Karpas-422 (cell line): Measurements from ENCODE around the gene HLA-DRA. TPM values are rescaled to one million over a fixed set of nuclear protein-coding genes. Genes with fewer than 3 reads are reported as not detected.

Source experiments
- DNase-seq: peaks from one replicate; pipeline ENCODE4 v3.0.0-alpha.2; 2015
- H2AFZ ChIP-seq: fragments of 200-600 bp; sonication (generic); 2 replicates; pipeline ENCODE4 v1.6.1; 2014; ENCODE audit warnings: antibody characterized with exemption, low read length, mixed read lengths
- H3K27ac ChIP-seq: fragments of 200-600 bp; sonication (generic); 2 replicates; pipeline ENCODE4 v1.5.1; 2014; ENCODE audit warnings: mild to moderate bottlenecking, low read length, moderate library complexity
- H3K27me3 ChIP-seq: fragments of 200-600 bp; sonication (generic); 2 replicates; pipeline ENCODE4 v1.6.1; 2014; ENCODE audit warnings: low read length, mixed read lengths
- H3K36me3 ChIP-seq: fragments of 200-600 bp; sonication (generic); 2 replicates; pipeline ENCODE4 v1.6.1; 2014; ENCODE audit warnings: low read length, mixed read lengths; ENCODE audit not compliant: insufficient read depth
- H3K4me1 ChIP-seq: fragments of 200-600 bp; sonication (generic); 2 replicates; pipeline ENCODE4 v1.6.1; 2014; ENCODE audit warnings: mild to moderate bottlenecking, low read length, mixed read lengths
- H3K4me2 ChIP-seq: fragments of 200-600 bp; sonication (generic); 2 replicates; pipeline ENCODE4 v1.6.1; 2014; ENCODE audit warnings: low read length, low read depth, mild to moderate bottlenecking; ENCODE audit not compliant: poor library complexity, severe bottlenecking
- H3K4me3 ChIP-seq: fragments of 200-600 bp; sonication (generic); 2 replicates; pipeline ENCODE4 v1.5.1; 2014; ENCODE audit warnings: mild to moderate bottlenecking, antibody characterized with exemption, low read length, mixed read lengths
- H3K79me2 ChIP-seq: fragments of 200-600 bp; sonication (generic); 2 replicates; pipeline ENCODE4 v1.6.1; 2014; ENCODE audit warnings: mild to moderate bottlenecking, low read length, mixed read lengths
- H3K9ac ChIP-seq: fragments of 200-600 bp; sonication (generic); 2 replicates; pipeline ENCODE4 v1.6.0; 2014; ENCODE audit warnings: low read length
- H3K9me2 ChIP-seq: fragments of 200-600 bp; sonication (generic), shearing (Covaris generic); replicated peaks from 2 replicates; pipeline ENCODE4 v1.6.0; 2014; ENCODE audit warnings: mild to moderate bottlenecking, low read length, moderate library complexity; ENCODE audit not compliant: insufficient read depth
- H3K9me3 ChIP-seq: fragments of 300-700, 200-600 bp; sonication (generic); 2 replicates; pipeline ENCODE4 v1.6.1; 2014; ENCODE audit warnings: low read length, mixed read lengths
- H4K20me1 ChIP-seq: fragments of 200-600 bp; sonication (generic); 2 replicates; pipeline ENCODE4 v1.6.1; 2014; ENCODE audit warnings: mild to moderate bottlenecking, antibody characterized with exemption, low read length, low read depth; ENCODE audit not compliant: insufficient read depth
- total RNA-seq: library from RNA; depleted of rRNA; stranded (reverse); fragments of >200 nt; shearing (Covaris generic); gene quantifications from 2 replicates; pipeline ENCODE4 v1.2.3, GENCODE V29; 2014; ENCODE audit warnings: low replicate concordance; rRNA removed

Gene HLA-DRA
- total RNA-seq: 1,241 and 1,934 TPM in 2 replicates

DNA sequence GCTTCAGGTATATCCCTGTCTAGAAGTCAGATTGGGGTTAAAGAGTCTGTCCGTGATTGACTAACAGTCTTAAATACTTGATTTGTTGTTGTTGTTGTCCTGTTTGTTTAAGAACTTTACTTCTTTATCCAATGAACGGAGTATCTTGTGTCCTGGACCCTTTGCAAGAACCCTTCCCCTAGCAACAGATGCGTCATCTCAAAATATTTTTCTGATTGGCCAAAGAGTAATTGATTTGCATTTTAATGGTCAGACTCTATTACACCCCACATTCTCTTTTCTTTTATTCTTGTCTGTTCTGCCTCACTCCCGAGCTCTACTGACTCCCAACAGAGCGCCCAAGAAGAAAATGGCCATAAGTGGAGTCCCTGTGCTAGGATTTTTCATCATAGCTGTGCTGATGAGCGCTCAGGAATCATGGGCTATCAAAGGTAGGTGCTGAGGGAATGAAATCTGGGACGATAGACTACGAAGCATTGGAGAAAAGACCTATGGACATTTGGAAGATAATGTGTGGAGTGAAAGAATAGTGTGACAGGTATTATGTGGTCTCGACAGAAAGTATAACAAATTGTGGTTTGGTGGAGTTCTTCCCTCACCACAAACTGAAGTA, at the start of gene HLA-DRA:
Gene HLA-DRA (plus strand): TSS at position 286 of the 613 bp plus-strand sequence. CDS start 64 bp downstream, at position 350.
- peaks cover 43% of the 10 kb centered on the region for H3K36me3 ChIP-seq
- peak; percentile 98 for DNase-seq
- H3K9me2 ChIP-seq: no peaks in the 10 kb centered on the region
- no peaks in the 10 kb centered on the region for H3K9me3 ChIP-seq
- peak within 1 kb of the TSS; percentile 95 for H3K4me3 ChIP-seq
- H3K9ac ChIP-seq: peak within 1 kb of the TSS; percentile 84
- peaks cover 53% of the 10 kb centered on the region for H3K4me1 ChIP-seq
- no peaks in the 10 kb centered on the region for H3K27me3 ChIP-seq
- H3K4me2 ChIP-seq: peak within 1 kb of the TSS; percentile 92
- peaks cover 19% of the 10 kb centered on the region for H4K20me1 ChIP-seq
- peaks cover 15% of the 10 kb centered on the region for H3K79me2 ChIP-seq
- peak within 1 kb of the TSS; percentile 88 for H3K27ac ChIP-seq
- peak within 1 kb of the TSS; percentile 56 for H2AFZ ChIP-seq

DNA sequence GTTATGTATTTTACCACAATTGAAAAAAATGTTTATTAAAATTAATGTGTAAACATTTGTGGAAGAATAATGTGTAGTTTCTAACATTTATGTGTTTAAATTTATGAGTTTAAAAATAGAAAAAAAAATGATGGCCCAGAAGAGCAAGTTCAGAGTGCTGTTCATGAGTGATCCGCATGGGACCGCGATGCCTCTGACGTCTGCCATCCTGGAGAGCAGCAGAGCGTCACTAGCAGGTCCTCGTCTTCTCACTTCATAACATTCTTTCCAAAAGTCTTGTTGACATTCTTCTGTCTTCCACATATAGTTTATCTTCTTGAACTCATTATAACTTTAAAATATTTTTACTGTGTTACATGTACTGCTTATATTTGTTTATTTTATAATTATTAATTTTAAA, 48.2 kb upstream of the HLA-DRA start:
- H3K9me2 ChIP-seq: no peaks in the 10 kb centered on the region
- no peaks in the 10 kb centered on the region; the same call in 1 of the 2 replicates for H3K4me1 ChIP-seq
- no peak for DNase-seq
- no peaks in the 10 kb centered on the region for H3K79me2 ChIP-seq
- H4K20me1 ChIP-seq: no peaks in the 10 kb centered on the region
- H3K9me3 ChIP-seq: no peaks in the 10 kb centered on the region
- H3K27ac ChIP-seq: no peak overlapping the region
- no peak overlapping the region for H2AFZ ChIP-seq
- H3K4me2 ChIP-seq: no peak overlapping the region
- no peaks in the 10 kb centered on the region for H3K27me3 ChIP-seq
- H3K36me3 ChIP-seq: no peaks in the 10 kb centered on the region
- no peak overlapping the region for H3K4me3 ChIP-seq
- H3K9ac ChIP-seq: no peak overlapping the region

DNA sequence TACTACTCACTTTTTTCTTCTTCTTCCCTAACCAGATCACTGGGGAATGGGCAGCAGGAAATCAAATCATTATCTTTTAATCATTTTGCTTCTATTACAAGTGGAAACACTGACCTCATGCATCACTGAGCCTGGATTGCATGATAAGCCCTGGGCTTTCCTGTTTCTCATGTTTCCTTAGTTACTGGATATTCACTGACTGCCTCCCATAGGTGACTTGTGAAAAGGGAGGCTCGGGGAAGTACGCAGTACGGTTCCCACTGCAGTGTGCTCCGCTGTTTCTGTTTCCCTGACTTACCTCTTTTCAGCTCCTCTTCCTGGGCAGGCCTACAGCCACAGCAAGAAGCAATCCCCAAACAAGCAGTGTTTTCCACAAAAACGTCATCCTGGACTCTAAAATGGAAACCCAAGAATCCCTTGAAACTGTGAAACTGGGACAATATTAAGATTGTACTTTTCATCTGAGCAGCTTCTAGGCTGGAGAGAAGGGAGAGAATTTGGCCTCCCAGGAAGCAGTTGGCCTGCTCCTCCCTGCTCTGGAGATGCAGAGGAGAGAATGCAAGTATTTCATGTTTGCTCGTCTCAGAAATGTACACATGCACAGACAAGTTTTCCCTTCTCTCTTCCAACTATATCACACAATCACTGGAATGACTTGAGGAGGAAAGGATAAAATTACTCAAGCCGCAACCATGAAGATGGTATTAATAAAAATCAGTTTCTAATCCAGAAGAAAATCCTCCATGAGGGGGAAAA, 45.8 kb upstream of the HLA-DRA start:
- Histone ChIP-seq H2AFZ (no peak overlapping the region), H3K4me1 (peaks cover 20% of the 10 kb centered on the region)

DNA sequence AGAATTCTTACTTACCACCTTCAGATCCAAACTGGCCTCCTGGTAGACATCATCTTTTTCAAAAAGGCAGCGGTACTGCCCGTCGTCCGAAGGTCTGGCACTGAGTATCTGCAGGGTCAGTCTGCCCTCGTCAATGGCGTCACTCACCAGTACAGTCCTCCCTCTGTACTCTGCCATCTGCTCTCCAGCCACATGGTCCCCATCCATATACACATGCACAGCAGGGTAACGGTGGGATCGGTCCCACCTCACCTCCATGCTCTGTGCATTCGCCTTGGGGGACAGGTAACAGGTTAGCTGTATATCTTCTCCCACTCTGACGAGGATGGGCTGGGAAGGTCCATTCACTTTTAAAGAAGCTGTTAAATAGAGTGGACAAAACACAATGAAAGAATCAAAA, 43.7 kb upstream of the HLA-DRA start:
- H3K27ac ChIP-seq: no peak overlapping the region
- no peak for DNase-seq
- no peaks in the 10 kb centered on the region for H4K20me1 ChIP-seq
- no peaks in the 10 kb centered on the region for H3K79me2 ChIP-seq
- no peaks in the 10 kb centered on the region for H3K9me3 ChIP-seq
- no peak overlapping the region for H3K4me3 ChIP-seq
- H3K4me2 ChIP-seq: no peak overlapping the region
- H3K36me3 ChIP-seq: no peaks in the 10 kb centered on the region
- no peaks in the 10 kb centered on the region for H3K9me2 ChIP-seq
- no peak overlapping the region for H3K9ac ChIP-seq
- H3K27me3 ChIP-seq: no peaks in the 10 kb centered on the region
- H3K4me1 ChIP-seq: peaks cover 20% of the 10 kb centered on the region
- H2AFZ ChIP-seq: no peak overlapping the region

More for the DNA sequence above, 45.8 kb upstream of the HLA-DRA start:
- Histone ChIP-seq H3K36me3 (no peaks in the 10 kb centered on the region), H3K9ac (no peak overlapping the region), H3K4me2 (no peak overlapping the region), H3K9me3 (no peaks in the 10 kb centered on the region), H3K79me2 (no peaks in the 10 kb centered on the region), H3K27me3 (no peaks in the 10 kb centered on the region), H3K27ac (no peak overlapping the region), H3K4me3 (no peak overlapping the region), H3K9me2 (no peaks in the 10 kb centered on the region), H4K20me1 (no peaks in the 10 kb centered on the region)
- DNase-seq: no peak

DNA sequence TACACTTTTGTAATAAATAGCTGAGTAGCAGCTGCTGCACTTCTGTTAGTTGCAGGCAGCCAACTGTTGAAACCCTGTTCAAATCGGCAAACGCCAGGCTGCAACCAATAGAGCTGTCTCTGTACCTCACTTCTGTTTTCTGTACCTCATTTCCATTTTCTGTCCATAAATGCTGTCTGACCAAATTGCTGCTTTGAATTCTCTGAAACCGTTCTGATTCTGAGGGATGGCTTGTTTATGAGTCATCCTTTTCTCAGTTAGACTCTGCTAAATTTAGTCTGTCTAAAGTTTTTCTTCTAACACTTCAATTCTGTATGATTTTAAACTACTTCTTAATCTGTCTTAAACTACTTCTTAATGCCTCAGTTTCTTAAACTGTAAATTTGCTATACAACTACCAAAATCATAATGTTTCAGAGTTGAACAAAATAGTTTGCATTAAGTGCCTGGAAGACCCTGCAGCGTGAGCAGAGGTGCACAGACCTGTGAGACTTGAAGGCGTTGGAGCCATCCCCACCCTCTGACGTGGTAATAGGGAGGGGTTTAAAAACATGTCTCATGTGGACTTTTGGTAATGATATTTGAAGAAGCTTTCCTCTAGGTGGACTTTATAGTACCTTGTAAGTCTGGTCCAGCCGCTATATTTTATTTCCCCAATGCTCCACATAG, 42.3 kb upstream of the HLA-DRA start:
- Histone ChIP-seq H3K27me3 (no peaks in the 10 kb centered on the region), H3K36me3 (no peaks in the 10 kb centered on the region), H3K4me3 (no peak overlapping the region), H3K79me2 (no peaks in the 10 kb centered on the region), H4K20me1 (no peaks in the 10 kb centered on the region), H3K9ac (0 out of 2 replicates have a peak overlapping the region, but pooled peaks have one; percentile 7), H3K9me3 (no peaks in the 10 kb centered on the region), H3K4me1 (peaks cover 20% of the 10 kb centered on the region), H3K27ac (peak overlapping the region; percentile 37), H3K4me2 (peak overlapping the region; percentile 40), H3K9me2 (no peaks in the 10 kb centered on the region), H2AFZ (no peak overlapping the region; the same call in 1 of the 2 replicates)
- peak; percentile 90 for DNase-seq

DNA sequence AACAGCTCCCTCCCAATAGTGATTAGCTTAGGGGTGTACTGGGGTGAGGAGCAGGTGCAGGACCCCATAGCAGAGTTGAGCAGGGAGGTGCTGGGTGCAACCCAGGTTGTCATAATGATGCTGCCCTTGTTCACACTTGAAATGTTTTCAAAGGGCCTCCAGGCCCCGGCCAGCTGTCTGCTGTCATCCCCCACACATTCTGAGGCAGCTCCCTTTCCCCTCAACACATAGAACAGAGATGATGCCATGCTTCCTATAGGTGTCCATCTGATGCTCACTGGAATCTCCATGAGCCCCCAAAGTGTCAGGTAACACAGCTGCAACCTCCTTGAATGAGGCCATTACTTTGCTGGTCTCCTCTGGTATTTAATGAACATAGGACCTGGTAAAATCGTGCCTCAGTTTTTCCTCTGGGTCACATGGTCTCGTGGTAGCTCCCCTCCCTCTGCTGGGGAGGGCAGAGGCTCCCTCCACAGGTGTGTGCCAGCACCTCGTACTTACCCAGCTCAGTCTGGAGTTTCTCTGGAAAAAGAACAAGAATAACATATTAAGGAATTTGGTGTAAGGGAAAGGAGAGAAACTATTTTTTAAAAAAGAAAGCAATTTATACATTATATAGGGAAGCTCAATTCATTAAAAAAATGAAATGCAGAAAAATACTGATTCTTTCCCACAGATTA, 38.3 kb upstream of the HLA-DRA start:
- H3K36me3 ChIP-seq: no peaks in the 10 kb centered on the region
- no peaks in the 10 kb centered on the region for H4K20me1 ChIP-seq
- no peak for DNase-seq
- H3K4me3 ChIP-seq: no peak overlapping the region
- no peak overlapping the region for H2AFZ ChIP-seq
- H3K9me2 ChIP-seq: no peaks in the 10 kb centered on the region
- H3K27me3 ChIP-seq: no peaks in the 10 kb centered on the region
- no peak overlapping the region for H3K9ac ChIP-seq
- H3K79me2 ChIP-seq: no peaks in the 10 kb centered on the region
- H3K4me1 ChIP-seq: peaks cover 24% of the 10 kb centered on the region
- H3K9me3 ChIP-seq: no peaks in the 10 kb centered on the region
- no peak overlapping the region for H3K4me2 ChIP-seq
- H3K27ac ChIP-seq: no peak overlapping the region

DNA sequence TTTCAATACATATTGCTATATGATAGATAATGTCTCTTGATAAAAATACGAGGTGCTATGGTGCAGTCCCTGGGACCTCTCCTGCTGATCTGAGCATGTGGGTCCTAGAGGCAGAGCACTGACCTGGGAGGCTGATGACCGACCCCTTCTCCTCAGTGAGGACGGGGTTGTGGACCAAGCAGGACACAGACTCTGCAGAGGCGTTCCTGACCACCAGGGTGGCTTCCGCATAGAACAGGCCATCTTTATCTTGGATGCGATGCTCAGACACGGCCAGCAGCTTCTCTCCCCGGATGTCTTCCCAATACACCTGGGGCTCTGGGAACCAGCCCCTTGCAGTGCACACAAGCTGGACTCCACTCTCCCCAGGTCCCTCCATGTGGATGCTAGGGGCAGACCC, 36.9 kb upstream of the HLA-DRA start:
- H3K4me2 ChIP-seq: no peak overlapping the region
- no peak overlapping the region for H2AFZ ChIP-seq
- H4K20me1 ChIP-seq: no peaks in the 10 kb centered on the region
- no peaks in the 10 kb centered on the region for H3K79me2 ChIP-seq
- no peaks in the 10 kb centered on the region for H3K27me3 ChIP-seq
- H3K9me2 ChIP-seq: no peaks in the 10 kb centered on the region
- no peaks in the 10 kb centered on the region for H3K9me3 ChIP-seq
- DNase-seq: no peak
- no peak overlapping the region for H3K4me3 ChIP-seq
- H3K27ac ChIP-seq: no peak overlapping the region
- no peaks in the 10 kb centered on the region for H3K36me3 ChIP-seq
- H3K9ac ChIP-seq: no peak overlapping the region
- peaks cover 12% of the 10 kb centered on the region for H3K4me1 ChIP-seq
